Neural cell (in vitro differentiated cells): ENCODE results near the gene TCF4.

ENCODE experiments used
- CTCF ChIP-seq: fragments of 450-650 bp; IDR thresholded peaks from 2 replicates; pipeline ENCODE4 v1.5.1; 2014; ENCODE audit warnings: antibody characterized with exemption, mild to moderate bottlenecking, moderate library complexity; ENCODE audit not compliant: poor library complexity, severe bottlenecking
- EP300 ChIP-seq: fragments of 450-650 bp; conservative IDR thresholded peaks from 2 replicates; pipeline ENCODE4 v1.6.1; 2014; ENCODE audit warnings: antibody characterized with exemption, mild to moderate bottlenecking, moderate library complexity; ENCODE audit not compliant: poor library complexity, severe bottlenecking
- EZH2 ChIP-seq: fragments of 200-600, 300-800 bp; shearing (Covaris generic), sonication (generic); IDR thresholded peaks from 2 replicates; pipeline ENCODE4 v1.6.1; 2014; ENCODE audit warnings: antibody characterized with exemption, low read length, borderline replicate concordance, mild to moderate bottlenecking; ENCODE audit not compliant: insufficient read depth, poor library complexity, severe bottlenecking
- POLR2AphosphoS5 ChIP-seq: IDR thresholded peaks from 2 replicates; pipeline ENCODE4 v1.6.1; 2012
- RAD21 ChIP-seq: fragments of 450-650 bp; conservative IDR thresholded peaks from 2 replicates; pipeline ENCODE4 v1.6.1; 2014; ENCODE audit warnings: antibody characterized with exemption, mild to moderate bottlenecking, moderate library complexity
- REST ChIP-seq: IDR thresholded peaks from 2 replicates; pipeline ENCODE4 v1.6.1; 2012; ENCODE audit warnings: borderline replicate concordance
- TAF1 ChIP-seq: IDR thresholded peaks from 2 replicates; pipeline ENCODE4 v1.6.1; 2012; ENCODE audit warnings: low read depth

GRCh38 chr18:55405475-55405874 lies 182.5 kb downstream of the TCF4 start:
- TF ChIP-seq REST = no peak
- TF ChIP-seq CTCF = no peak
- TF ChIP-seq EZH2 = no peak
- no peak for TF ChIP-seq TAF1
- TF ChIP-seq POLR2AphosphoS5 = no peak
- TF ChIP-seq EP300 = no peak
- no peak for TF ChIP-seq RAD21
